Middle frontal gyrus (tissue), 1 donor: ENCODE data around the gene TMEM82.

Experiments used
- DNase-seq: peaks from one replicate; pipeline ENCODE4 v3.0.0-alpha.2; 2015; ENCODE audit warnings: low spot score; ENCODE audit errors: extremely low spot score

TMEM82 gene

GRCh38 chr1:15735304-15736037 is 6.8 kb upstream of the TMEM82 start:
- DNase-seq: no peak

GRCh38 chr1:15736038-15736891 is 6.0 kb upstream of the TMEM82 start, which contains the start of gene SLC25A34:
Gene SLC25A34 (plus strand): TSS chr1:15736258. CDS start chr1:15736486, 228 bp downstream.
- DNase-seq: no peak

- DNase-seq: no peak
Observed at GRCh38 chr1:15736892-15737261, 5.4 kb upstream of the TMEM82 start.

- DNase-seq: no peak
Observed at GRCh38 chr1:15737324-15738319, 4.7 kb upstream of the TMEM82 start.

GRCh38 chr1:15738416-15739113 is 3.7 kb upstream of the TMEM82 start:
- no peak for DNase-seq

GRCh38 chr1:15739259-15739658 is 3.0 kb upstream of the TMEM82 start:
- no peak for DNase-seq

GRCh38 chr1:15739745-15740144 is 2.6 kb upstream of the TMEM82 start:
- no peak for DNase-seq

GRCh38 chr1:15740924-15741850 is 1.1 kb upstream of the TMEM82 start:
- peak; percentile 11 for DNase-seq

- no peak for DNase-seq
Observed at GRCh38 chr1:15744122-15744679, 1.9 kb downstream of the TMEM82 start.

GRCh38 chr1:15747378-15747777 is 5.1 kb downstream of the TMEM82 start:
- DNase-seq: no peak

- no peak for DNase-seq
Observed at GRCh38 chr1:15748264-15748663, 6.0 kb downstream of the TMEM82 start.

- no peak for DNase-seq
Observed at GRCh38 chr1:15748690-15749398, 6.5 kb downstream of the TMEM82 start.

GRCh38 chr1:15749399-15750291 is 7.3 kb downstream of the TMEM82 start:
- no peak for DNase-seq

GRCh38 chr1:15750924-15751323 is 8.6 kb downstream of the TMEM82 start:
- DNase-seq: no peak

- DNase-seq: no peak
Observed at GRCh38 chr1:15751717-15752116, 9.4 kb downstream of the TMEM82 start.

GRCh38 chr1:15753776-15754175 is 11.5 kb downstream of the TMEM82 start:
- DNase-seq: no peak

GRCh38 chr1:15755021-15755645 is 12.8 kb downstream of the TMEM82 start:
- no peak for DNase-seq
